Measurements from ENCODE around the gene TMEM205.

GRCh38 chr19:11324748-11325389 lies 21.2 kb downstream of the TMEM205 start:
- TF ChIP-seq EZH2 (IDR thresholded peaks at IDR 0.05; ENCODE audit: insufficient read depth, poor library complexity, severe bottlenecking) = no peak
- TF ChIP-seq EZH2phosphoT487 (IDR thresholded peaks at IDR 0.05; ENCODE audit: insufficient read depth, low read depth) = no peak
